Measurements from ENCODE around the gene SNAP29.
"Not testable (repeated sequence)": the region's sequence is repeated elsewhere in the genome, so short reads cannot be mapped to it uniquely, and the experiment has no call there.

The SNAP29 gene

GRCh38 chr22:20821717-20822239, 37.0 kb upstream of the SNAP29 start:
- H3K4me1 ChIP-seq (ENCODE audit: insufficient read depth, low read length); H3K27me3 ChIP-seq (ENCODE audit: insufficient read depth, low read length); H3K27ac ChIP-seq (ENCODE audit: low read length); H3K4me3 ChIP-seq (ENCODE audit: low read length); H3K9ac ChIP-seq (ENCODE audit: low read depth, low read length); H3K9me3 ChIP-seq (ENCODE audit: insufficient read depth, low read depth, low read length): not testable (repeated sequence)
- H3K36me3 ChIP-seq (ENCODE audit: insufficient read depth, low read depth, low read length), result peaks cover 17% of the 10 kb centered on the region

GRCh38 chr22:20822240-20822639, 36.6 kb upstream of the SNAP29 start:
- Histone ChIP-seq H3K4me1 (ENCODE audit: insufficient read depth, low read length) (no peaks in the 10 kb centered on the region), H3K9me3 (ENCODE audit: insufficient read depth, low read depth, low read length) (no peaks in the 10 kb centered on the region), H3K4me3 (ENCODE audit: low read length) (no peak overlapping the region), H3K27me3 (ENCODE audit: insufficient read depth, low read length) (no peaks in the 10 kb centered on the region), H3K9ac (ENCODE audit: low read depth, low read length) (no peak overlapping the region), H3K36me3 (ENCODE audit: insufficient read depth, low read depth, low read length) (peaks cover 17% of the 10 kb centered on the region), H3K27ac (ENCODE audit: low read length) (no peak overlapping the region)

GRCh38 chr22:20823264-20823663, 35.5 kb upstream of the SNAP29 start:
- no peaks in the 10 kb centered on the region for H3K27me3 ChIP-seq (ENCODE audit: insufficient read depth, low read length)
- peaks cover 13% of the 10 kb centered on the region for H3K36me3 ChIP-seq (ENCODE audit: insufficient read depth, low read depth, low read length)
- H3K4me1 ChIP-seq (ENCODE audit: insufficient read depth, low read length), result no peaks in the 10 kb centered on the region
- H3K9me3 ChIP-seq (ENCODE audit: insufficient read depth, low read depth, low read length), result no peaks in the 10 kb centered on the region
- H3K27ac ChIP-seq (ENCODE audit: low read length), result no peak overlapping the region
- H3K9ac ChIP-seq (ENCODE audit: low read depth, low read length), result no peak overlapping the region
- H3K4me3 ChIP-seq (ENCODE audit: low read length), result no peak overlapping the region

DNA sequence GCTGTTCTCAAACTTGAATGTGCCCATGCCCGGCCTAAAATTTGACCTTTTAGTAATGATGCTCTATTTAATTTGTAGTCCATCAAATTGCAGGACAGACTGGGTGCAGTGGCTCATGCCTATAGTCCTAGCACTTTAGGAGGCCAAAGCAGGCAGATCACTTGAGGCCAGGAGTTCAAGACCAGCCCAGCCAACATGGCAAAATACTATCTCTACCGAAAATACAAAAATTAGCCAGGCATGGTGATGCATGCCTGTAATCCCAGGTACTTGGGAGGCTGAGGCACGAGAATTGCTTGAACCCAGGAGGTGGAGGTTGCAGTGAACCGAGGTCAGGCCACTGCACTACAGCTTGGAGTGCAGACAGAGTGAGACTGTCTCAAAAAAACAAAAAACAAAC, 33.6 kb upstream of the SNAP29 start:
- not testable (repeated sequence) for H3K9me3 ChIP-seq (ENCODE audit: insufficient read depth, low read depth, low read length); H3K4me3 ChIP-seq (ENCODE audit: low read length); H3K27me3 ChIP-seq (ENCODE audit: insufficient read depth, low read length); H3K9ac ChIP-seq (ENCODE audit: low read depth, low read length); H3K4me1 ChIP-seq (ENCODE audit: insufficient read depth, low read length); H3K27ac ChIP-seq (ENCODE audit: low read length); H3K36me3 ChIP-seq (ENCODE audit: insufficient read depth, low read depth, low read length)

DNA sequence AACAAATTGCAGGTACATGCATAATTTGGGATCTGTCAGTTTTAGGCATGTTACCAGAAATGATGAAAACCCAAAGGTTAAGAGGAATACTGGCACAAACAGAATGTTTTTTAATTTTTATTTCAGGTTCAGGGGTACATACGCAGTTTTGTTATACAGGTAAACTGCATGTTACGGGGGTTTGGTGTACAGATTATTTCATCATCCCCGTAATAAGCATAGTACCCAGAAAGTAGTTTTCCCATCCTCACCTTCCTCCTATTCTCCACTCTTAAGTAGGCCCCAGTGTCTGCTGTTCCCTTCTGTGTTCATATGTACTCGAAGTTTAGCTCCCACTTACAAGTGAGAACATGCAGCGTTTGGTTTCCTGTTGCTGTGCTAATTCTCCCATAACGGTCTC, 33.2 kb upstream of the SNAP29 start:
- H3K27ac ChIP-seq (ENCODE audit: low read length), result no peak overlapping the region
- H3K9ac ChIP-seq (ENCODE audit: low read depth, low read length), result no peak overlapping the region
- no peaks in the 10 kb centered on the region for H3K9me3 ChIP-seq (ENCODE audit: insufficient read depth, low read depth, low read length)
- no peaks in the 10 kb centered on the region for H3K27me3 ChIP-seq (ENCODE audit: insufficient read depth, low read length)
- no peaks in the 10 kb centered on the region for H3K4me1 ChIP-seq (ENCODE audit: insufficient read depth, low read length)
- H3K4me3 ChIP-seq (ENCODE audit: low read length), result no peak overlapping the region
- no peaks in the 10 kb centered on the region for H3K36me3 ChIP-seq (ENCODE audit: insufficient read depth, low read depth, low read length)

- H3K9ac ChIP-seq (ENCODE audit: low read depth, low read length); H3K27me3 ChIP-seq (ENCODE audit: insufficient read depth, low read length); H3K4me3 ChIP-seq (ENCODE audit: low read length); H3K9me3 ChIP-seq (ENCODE audit: insufficient read depth, low read depth, low read length); H3K27ac ChIP-seq (ENCODE audit: low read length); H3K36me3 ChIP-seq (ENCODE audit: insufficient read depth, low read depth, low read length); H3K4me1 ChIP-seq (ENCODE audit: insufficient read depth, low read length): not testable (repeated sequence)
Observed at GRCh38 chr22:20826373-20827152, 32.2 kb upstream of the SNAP29 start.

DNA sequence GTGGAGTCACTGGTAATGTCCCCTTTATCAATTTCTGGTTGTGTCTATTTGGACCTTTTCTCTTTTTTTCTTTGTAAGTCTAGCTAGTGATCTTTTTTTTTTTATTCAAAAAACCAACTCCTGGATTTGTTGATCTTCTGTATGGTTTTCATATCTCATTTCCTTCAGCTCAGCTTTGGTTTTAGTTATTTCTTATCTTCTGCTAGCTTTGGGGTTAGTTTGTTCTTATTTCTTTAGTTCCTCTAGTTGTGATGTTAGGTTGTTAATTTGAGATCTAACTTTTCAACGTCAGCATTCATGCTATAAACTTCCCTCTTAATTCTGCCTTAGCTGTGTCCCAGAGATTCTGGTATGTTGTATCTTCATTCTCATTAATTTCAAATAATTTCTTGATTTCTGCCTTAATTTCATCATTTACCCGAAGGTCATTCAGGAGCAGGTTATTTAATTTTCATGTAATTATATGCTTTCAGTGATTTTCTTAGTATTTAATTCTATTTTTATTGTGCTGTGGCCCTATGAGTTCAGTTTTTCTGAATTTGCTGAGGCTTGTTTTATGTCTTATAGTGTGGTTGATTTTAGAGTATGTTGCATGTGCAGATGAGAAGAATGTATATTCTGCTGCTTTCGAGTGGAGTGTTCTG, 29.2 kb upstream of the SNAP29 start:
- Histone ChIP-seq H3K27ac (ENCODE audit: low read length) (no peak overlapping the region), H3K9ac (ENCODE audit: low read depth, low read length) (no peak overlapping the region), H3K9me3 (ENCODE audit: insufficient read depth, low read depth, low read length) (no peaks in the 10 kb centered on the region), H3K4me1 (ENCODE audit: insufficient read depth, low read length) (no peaks in the 10 kb centered on the region), H3K4me3 (ENCODE audit: low read length) (no peak overlapping the region), H3K36me3 (ENCODE audit: insufficient read depth, low read depth, low read length) (peaks cover 6% of the 10 kb centered on the region), H3K27me3 (ENCODE audit: insufficient read depth, low read length) (no peaks in the 10 kb centered on the region)

GRCh38 chr22:20833225-20833665, 25.6 kb upstream of the SNAP29 start:
- peaks cover 6% of the 10 kb centered on the region for H3K36me3 ChIP-seq (ENCODE audit: insufficient read depth, low read depth, low read length)

DNA sequence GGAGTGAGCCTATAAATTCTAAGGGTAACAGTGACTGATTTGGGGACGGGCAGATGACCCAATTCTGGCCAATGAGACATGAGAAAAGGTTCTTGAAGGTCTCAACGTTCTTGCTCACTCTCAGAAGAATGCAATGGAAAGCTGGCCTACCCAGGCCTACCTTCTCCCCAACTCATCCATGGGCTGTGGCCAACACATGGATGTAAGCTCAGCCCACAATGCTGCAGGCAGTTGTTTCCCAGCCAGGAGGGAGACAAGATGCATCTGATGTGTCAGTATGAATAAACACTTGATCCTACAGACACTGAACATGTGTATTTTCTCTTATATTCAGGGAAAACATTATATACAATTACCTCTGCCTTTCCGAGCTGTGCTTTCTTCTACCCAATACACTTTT, 24.6 kb upstream of the SNAP29 start:
- no peak overlapping the region for H3K27ac ChIP-seq (ENCODE audit: low read length)
- no peaks in the 10 kb centered on the region for H3K9me3 ChIP-seq (ENCODE audit: insufficient read depth, low read depth, low read length)
- peaks cover 6% of the 10 kb centered on the region for H3K36me3 ChIP-seq (ENCODE audit: insufficient read depth, low read depth, low read length)
- no peak overlapping the region for H3K9ac ChIP-seq (ENCODE audit: low read depth, low read length)
- H3K4me1 ChIP-seq (ENCODE audit: insufficient read depth, low read length), result no peaks in the 10 kb centered on the region
- H3K4me3 ChIP-seq (ENCODE audit: low read length), result no peak overlapping the region
- H3K27me3 ChIP-seq (ENCODE audit: insufficient read depth, low read length), result no peaks in the 10 kb centered on the region

More at GRCh38 chr22:20833225-20833665, 25.6 kb upstream of the SNAP29 start:
- Histone ChIP-seq H3K9me3 (ENCODE audit: insufficient read depth, low read depth, low read length) (no peaks in the 10 kb centered on the region), H3K27ac (ENCODE audit: low read length) (no peak overlapping the region), H3K4me1 (ENCODE audit: insufficient read depth, low read length) (no peaks in the 10 kb centered on the region), H3K4me3 (ENCODE audit: low read length) (no peak overlapping the region), H3K27me3 (ENCODE audit: insufficient read depth, low read length) (no peaks in the 10 kb centered on the region), H3K9ac (ENCODE audit: low read depth, low read length) (no peak overlapping the region)

DNA sequence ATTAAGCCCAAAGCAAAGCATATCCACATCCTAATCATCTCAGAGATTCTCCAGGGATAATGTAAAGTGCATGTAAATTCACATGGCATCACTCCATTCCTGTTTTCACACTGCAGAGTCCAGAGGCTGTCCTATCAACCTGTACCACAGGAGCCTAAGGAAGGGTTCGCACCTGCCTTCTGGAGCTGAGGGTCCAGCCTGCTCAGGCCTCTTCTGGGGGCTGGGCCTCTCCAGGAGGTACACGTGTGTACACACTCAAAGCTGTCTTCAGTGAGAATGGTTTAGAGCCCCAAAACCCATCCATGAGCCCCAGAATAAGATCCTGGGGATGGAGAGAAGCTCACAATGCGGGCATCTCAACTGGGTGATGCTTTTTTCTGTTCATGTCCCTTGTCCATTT, 24.1 kb upstream of the SNAP29 start:
- H3K36me3 ChIP-seq (ENCODE audit: insufficient read depth, low read depth, low read length), result peaks cover 6% of the 10 kb centered on the region
- H3K9me3 ChIP-seq (ENCODE audit: insufficient read depth, low read depth, low read length), result no peaks in the 10 kb centered on the region
- H3K27ac ChIP-seq (ENCODE audit: low read length), result no peak overlapping the region

DNA sequence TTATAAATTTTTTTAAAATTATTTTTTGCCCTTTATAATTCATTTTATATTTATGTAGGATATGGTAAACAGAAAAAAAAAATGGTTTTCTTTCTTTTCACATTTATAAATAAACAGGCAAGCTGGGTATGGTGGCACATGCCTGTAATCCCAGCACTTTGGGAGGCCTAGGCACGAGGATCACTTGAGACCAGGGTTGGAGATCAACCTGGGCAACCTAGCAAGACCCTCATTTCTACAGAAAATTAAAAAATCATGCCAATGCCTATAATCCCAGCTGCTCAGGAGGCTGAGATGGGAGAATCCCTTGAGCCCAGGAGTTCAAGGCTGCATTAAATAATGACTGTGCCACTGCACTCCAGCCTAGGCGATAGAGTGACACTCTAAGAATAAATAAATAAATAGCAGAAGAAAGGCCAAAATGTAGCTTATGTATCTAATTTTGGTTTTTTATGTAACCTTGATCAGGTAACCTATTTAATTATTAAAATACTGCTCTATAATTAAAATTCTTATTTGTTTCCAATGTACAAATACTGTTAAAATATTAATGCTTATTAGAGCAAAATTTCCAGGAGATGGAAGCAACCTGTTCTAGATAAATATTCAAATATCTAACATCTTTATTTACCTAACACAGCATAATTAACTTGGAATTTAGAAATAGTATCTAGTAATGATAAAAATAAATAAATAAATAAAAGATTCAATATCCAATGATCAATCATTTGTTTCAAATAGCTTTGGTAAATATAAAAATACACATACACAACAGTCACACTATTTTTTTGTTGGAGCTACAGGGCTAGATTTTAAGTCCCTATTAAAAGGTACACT, 21.6 kb upstream of the SNAP29 start:
- Histone ChIP-seq H3K4me3 (ENCODE audit: low read length) (no peak overlapping the region), H3K9me3 (ENCODE audit: insufficient read depth, low read depth, low read length) (no peaks in the 10 kb centered on the region), H3K9ac (ENCODE audit: low read depth, low read length) (no peak overlapping the region), H3K36me3 (ENCODE audit: insufficient read depth, low read depth, low read length) (peaks cover 6% of the 10 kb centered on the region), H3K4me1 (ENCODE audit: insufficient read depth, low read length) (peaks cover 16% of the 10 kb centered on the region), H3K27me3 (ENCODE audit: insufficient read depth, low read length) (no peaks in the 10 kb centered on the region), H3K27ac (ENCODE audit: low read length) (no peak overlapping the region)

More for the DNA sequence above, 24.1 kb upstream of the SNAP29 start:
- H3K27me3 ChIP-seq (ENCODE audit: insufficient read depth, low read length), result no peaks in the 10 kb centered on the region
- no peak overlapping the region for H3K9ac ChIP-seq (ENCODE audit: low read depth, low read length)
- no peaks in the 10 kb centered on the region for H3K4me1 ChIP-seq (ENCODE audit: insufficient read depth, low read length)
- H3K4me3 ChIP-seq (ENCODE audit: low read length), result no peak overlapping the region

Measured in iPS-20b (cell line).